Nephron (organoid): ENCODE measurements around the gene BBLN.

ENCODE experiments used
- H3K27ac Mint-ChIP-seq, 3 experiments: 2 replicates each; pipeline ENCODE4 v1.8.0; 2020; ENCODE audit warnings: mixed read lengths in 3 of 3, mild to moderate bottlenecking in 2 of 3, moderate library complexity in 1 of 3
- H3K27me3 Mint-ChIP-seq: 2 replicates; pipeline ENCODE4 v1.8.0; 2021; ENCODE audit warnings: low read depth, mild to moderate bottlenecking, moderate library complexity, mixed read lengths
- H3K36me3 Mint-ChIP-seq: 2 replicates; pipeline ENCODE4 v1.8.0; 2020; ENCODE audit warnings: low read depth, mixed read lengths
- H3K4me1 Mint-ChIP-seq: 2 replicates; pipeline ENCODE4 v1.8.0; 2020; ENCODE audit warnings: mixed read lengths
- H3K4me3 Mint-ChIP-seq, 3 experiments: 2 replicates each; pipeline ENCODE4 v1.8.0; 2020; ENCODE audit warnings: mild to moderate bottlenecking in 3 of 3, mixed read lengths in 3 of 3, moderate library complexity in 2 of 3
- H3K9me3 Mint-ChIP-seq: 2 replicates; pipeline ENCODE4 v1.8.0; 2020; ENCODE audit warnings: mixed read lengths
- TF ChIP-seq, protein P1 (sequence below), 3 experiments: fragments of 200-600 bp; sonication (generic); IDR thresholded peaks; one replicate each; pipeline ENCODE4 v1.5.0; 2021; ENCODE audit warnings: antibody characterized with exemption in 3 of 3; ENCODE audit not compliant: unreplicated experiment in 3 of 3

BBLN gene

DNA sequence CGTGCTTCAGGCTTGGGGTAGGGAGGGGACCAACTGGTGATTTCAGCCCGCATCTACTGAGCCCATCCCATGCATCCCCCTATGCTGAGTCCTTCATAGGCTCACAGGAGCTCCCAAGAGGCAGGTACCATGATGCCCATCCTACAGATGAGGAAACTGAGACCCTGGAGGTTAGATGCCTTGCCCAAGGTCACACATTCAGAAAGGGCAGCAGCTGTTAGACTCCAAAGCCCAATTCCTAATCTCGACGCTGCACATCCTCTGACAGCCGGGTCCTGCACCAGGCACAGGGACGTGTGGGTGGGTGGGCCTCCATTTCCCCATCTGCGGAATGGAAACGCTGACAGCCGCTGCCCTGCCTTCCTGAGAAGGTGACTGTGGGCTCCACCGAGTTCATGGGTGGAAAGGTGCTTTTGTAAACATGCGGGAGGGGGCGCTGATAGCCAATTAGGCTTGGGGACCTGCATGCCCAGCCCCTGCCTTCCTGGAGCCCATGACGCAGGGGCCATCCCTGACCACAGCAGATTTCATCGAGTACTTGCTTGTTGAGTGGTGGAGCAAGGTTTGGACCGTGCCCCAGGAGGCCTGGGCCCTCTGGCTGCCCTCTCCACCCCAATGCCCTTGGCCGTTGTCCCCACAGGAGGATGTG, 45.4 kb downstream of the BBLN start:
- Mint-ChIP-seq H3K4me3 (peak overlapping the region; percentile 43 to 86 (median 84)), H3K27ac (no peak overlapping the region), H3K4me1 (peaks cover 31% of the 10 kb centered on the region), H3K36me3 (peaks cover 4% of the 10 kb centered on the region), H3K27me3 (peaks cover 3% of the 10 kb centered on the region), H3K9me3 (no peaks in the 10 kb centered on the region)
- TF ChIP-seq, protein P1, sequence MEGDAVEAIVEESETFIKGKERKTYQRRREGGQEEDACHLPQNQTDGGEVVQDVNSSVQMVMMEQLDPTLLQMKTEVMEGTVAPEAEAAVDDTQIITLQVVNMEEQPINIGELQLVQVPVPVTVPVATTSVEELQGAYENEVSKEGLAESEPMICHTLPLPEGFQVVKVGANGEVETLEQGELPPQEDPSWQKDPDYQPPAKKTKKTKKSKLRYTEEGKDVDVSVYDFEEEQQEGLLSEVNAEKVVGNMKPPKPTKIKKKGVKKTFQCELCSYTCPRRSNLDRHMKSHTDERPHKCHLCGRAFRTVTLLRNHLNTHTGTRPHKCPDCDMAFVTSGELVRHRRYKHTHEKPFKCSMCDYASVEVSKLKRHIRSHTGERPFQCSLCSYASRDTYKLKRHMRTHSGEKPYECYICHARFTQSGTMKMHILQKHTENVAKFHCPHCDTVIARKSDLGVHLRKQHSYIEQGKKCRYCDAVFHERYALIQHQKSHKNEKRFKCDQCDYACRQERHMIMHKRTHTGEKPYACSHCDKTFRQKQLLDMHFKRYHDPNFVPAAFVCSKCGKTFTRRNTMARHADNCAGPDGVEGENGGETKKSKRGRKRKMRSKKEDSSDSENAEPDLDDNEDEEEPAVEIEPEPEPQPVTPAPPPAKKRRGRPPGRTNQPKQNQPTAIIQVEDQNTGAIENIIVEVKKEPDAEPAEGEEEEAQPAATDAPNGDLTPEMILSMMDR (IDR thresholded peaks at IDR 0.05; ENCODE audit: unreplicated experiment in 3 of 3), result no peak

DNA sequence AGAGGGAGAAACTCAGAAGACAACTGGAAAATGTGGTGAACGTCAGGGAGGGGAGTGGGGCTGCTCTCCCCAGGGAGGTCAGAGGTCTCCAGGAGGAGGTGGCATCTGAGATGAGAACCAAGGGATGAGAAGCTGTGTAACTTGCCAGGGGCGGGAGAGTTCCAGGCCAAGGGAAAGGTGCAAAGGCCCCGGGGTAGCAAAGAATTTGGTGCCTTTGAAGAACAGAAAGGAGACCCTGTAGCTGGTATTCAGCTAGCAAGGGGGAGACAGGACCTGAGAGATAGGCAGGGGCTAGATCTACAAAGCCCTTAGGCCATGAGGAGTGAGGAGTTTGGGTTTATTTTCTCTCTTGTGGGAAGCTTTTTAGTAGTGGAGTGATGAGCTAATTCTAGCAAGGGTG, 46.4 kb downstream of the BBLN start:
- Mint-ChIP-seq H3K27ac (peak overlapping the region; percentile 70 to 74 (median 72)), H3K4me1 (peaks cover 41% of the 10 kb centered on the region), H3K36me3 (peaks cover 4% of the 10 kb centered on the region), H3K27me3 (peaks cover 3% of the 10 kb centered on the region), H3K9me3 (no peaks in the 10 kb centered on the region), H3K4me3 (peak overlapping the region; percentile 8 to 58 (median 39))
- TF ChIP-seq, protein P1 (IDR thresholded peaks at IDR 0.05; ENCODE audit: unreplicated experiment in 3 of 3), result no peak

DNA sequence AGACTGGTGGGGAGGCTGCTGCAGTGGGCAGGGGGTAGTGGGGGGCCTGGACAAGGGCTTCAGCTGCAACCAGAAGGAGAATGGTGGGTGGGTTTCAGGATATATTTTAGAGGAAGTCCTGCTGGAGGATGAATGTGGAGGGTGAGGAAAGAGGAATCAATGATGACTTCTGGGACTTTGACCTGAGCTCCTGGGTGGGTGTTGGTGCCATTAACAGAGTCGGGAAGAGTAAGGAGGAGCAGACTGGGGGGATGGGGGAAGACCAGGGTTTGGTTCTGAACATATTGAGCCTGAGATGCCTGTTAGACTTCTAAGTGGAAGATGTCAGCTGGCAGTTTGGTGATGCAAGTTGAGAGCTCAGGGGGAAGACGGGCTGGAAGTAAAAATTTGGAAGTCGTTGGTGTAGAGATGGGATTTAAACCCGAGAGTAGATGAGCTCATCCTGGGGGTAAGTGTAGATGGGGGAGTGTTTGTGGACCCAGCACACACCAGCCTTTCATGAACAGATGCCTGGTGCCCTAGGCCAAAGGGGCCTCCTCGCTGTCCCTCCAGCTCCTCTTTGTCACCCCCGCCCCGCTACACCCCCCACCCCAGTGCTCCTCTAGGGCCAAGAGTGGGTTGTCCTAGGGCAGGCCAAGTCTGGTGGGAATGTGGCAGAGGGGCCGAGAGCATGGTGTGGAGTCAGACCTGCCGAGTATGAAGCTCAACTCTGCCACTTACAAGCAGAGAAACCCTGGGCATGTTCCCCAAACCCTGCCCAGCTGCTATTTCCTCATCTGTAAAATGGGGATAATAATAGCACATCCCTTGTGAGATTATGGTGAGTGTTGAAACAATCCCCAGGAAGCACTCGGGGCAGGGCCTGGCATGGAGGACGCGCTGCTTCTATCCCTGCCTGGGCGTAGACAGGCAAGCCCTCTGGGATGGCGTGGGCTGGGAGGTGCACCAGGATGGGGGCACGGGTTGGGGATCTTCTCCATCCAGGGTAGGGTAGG, 47.1 kb downstream of the BBLN start:
- peaks cover 4% of the 10 kb centered on the region for H3K36me3 Mint-ChIP-seq
- H3K4me3 Mint-ChIP-seq, result peak overlapping the region; percentile 8 to 29 (median 28)
- no peaks in the 10 kb centered on the region for H3K9me3 Mint-ChIP-seq
- TF ChIP-seq, protein P1 (IDR thresholded peaks at IDR 0.05; ENCODE audit: unreplicated experiment in 3 of 3), result no peak
- H3K27me3 Mint-ChIP-seq, result peaks cover 3% of the 10 kb centered on the region
- peak overlapping the region; percentile 70 to 74 (median 72) for H3K27ac Mint-ChIP-seq
- peaks cover 48% of the 10 kb centered on the region for H3K4me1 Mint-ChIP-seq

DNA sequence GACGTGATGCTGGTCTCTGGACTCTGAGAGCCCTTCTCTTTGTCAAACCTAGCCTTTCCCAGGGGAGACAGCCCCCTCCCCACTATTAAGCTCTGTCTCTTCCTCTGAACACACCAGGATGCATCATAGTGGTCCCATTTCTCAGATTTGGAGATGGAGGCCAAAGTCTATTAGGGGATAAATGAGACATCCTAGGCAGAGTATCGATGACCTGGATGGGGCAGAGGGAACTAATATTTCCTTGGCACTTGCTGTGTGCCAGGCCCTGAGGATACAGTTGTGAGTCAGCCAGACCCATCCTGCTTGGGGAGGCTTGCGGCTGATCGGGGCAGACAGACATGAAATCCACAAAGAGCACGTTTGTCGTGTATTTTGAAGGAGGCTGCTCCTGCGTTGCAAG, 48.3 kb downstream of the BBLN start:
- TF ChIP-seq, protein P1 (IDR thresholded peaks at IDR 0.05; ENCODE audit: unreplicated experiment in 3 of 3), result no peak
- Mint-ChIP-seq H3K27ac (peak overlapping the region; percentile 71 to 92 (median 72)), H3K36me3 (peaks cover 4% of the 10 kb centered on the region), H3K27me3 (peaks cover 3% of the 10 kb centered on the region), H3K4me3 (peak overlapping the region in 2 of 3 experiments; percentile 26 to 44), H3K4me1 (peaks cover 51% of the 10 kb centered on the region), H3K9me3 (no peaks in the 10 kb centered on the region)

DNA sequence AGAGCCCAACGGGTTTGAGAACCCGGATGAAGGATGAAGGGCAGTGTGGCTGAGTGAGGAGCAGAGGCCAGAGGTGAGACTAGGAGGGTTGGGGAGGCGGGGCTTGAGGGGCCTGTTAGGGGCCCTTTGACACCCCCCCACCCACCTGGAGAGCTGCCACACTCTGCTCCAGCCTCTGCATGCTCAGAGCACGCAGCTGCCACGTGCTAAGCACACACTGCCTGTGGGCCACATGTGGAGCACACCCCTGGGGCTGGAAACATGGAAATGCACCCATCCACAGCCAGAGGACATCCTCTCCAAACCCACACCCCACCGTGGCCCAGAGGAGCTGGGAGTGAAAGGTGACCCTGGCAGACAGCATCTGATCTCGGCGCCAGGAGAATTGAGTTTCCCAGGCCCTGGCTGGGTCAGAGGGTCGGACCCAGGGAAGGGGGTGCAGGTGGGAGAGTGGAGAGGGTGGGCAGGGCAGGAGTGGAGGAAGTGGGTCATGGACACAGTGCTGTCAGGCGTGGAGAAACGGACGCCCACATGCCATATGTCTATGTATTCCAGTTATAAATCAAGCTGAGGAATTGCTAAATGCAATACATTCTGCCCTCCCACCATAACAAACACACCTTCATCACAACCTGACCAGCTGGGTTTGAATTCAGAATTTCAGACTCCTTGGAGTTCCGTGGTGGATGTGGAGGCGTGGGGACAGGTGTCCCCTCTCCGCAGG, 49.0 kb downstream of the BBLN start:
- Mint-ChIP-seq H3K27ac (peak overlapping the region; percentile 71 to 92 (median 72)), H3K36me3 (peaks cover 4% of the 10 kb centered on the region), H3K27me3 (peaks cover 2% of the 10 kb centered on the region), H3K4me1 (peaks cover 50% of the 10 kb centered on the region), H3K4me3 (peak overlapping the region in 1 of 3 experiments; percentile 44), H3K9me3 (no peaks in the 10 kb centered on the region)
- TF ChIP-seq, protein P1 (IDR thresholded peaks at IDR 0.05; ENCODE audit: unreplicated experiment in 3 of 3), result no peak
